Type B pancreatic cell (in vitro differentiated cells): Measurements from ENCODE around the gene IL1R2. TPM values are rescaled to one million over a fixed set of nuclear protein-coding genes. Genes with fewer than 3 reads are reported as not detected.

Experiments used
- DNase-seq: peaks from one replicate; pipeline ENCODE4 v3.0.0; 2021; ENCODE audit warnings: mixed read lengths; ENCODE audit not compliant: unreplicated experiment; ENCODE audit errors: extremely low spot score
- H3K27ac Mint-ChIP-seq: 2 replicates; pipeline ENCODE4 v1.8.0; 2021; ENCODE audit warnings: mild to moderate bottlenecking, mixed read lengths
- H3K27me3 Mint-ChIP-seq: 2 replicates; pipeline ENCODE4 v1.8.0; 2021; ENCODE audit warnings: mixed read lengths
- H3K36me3 Mint-ChIP-seq: 2 replicates; pipeline ENCODE4 v1.8.0; 2021; ENCODE audit warnings: mixed read lengths
- H3K4me1 Mint-ChIP-seq: one replicate; pipeline ENCODE4 v1.8.0; 2021; ENCODE audit warnings: mixed read lengths; ENCODE audit not compliant: unreplicated experiment
- H3K4me3 Mint-ChIP-seq: 2 replicates; pipeline ENCODE4 v1.8.0; 2021; ENCODE audit warnings: mild to moderate bottlenecking, mixed read lengths
- H3K9me3 Mint-ChIP-seq: 2 replicates; pipeline ENCODE4 v1.8.0; 2021; ENCODE audit warnings: mixed read lengths
- total RNA-seq: library from RNA; stranded (reverse); gene quantifications from 2 replicates; pipeline ENCODE4 v1.2.1, GENCODE V29; 2021; ENCODE audit warnings: low replicate concordance
- TF ChIP-seq, protein P1 (sequence below): fragments of 200-600 bp; sonication (generic); conservative IDR thresholded peaks from 2 replicates; pipeline ENCODE4 v1.5.0; 2021; ENCODE audit warnings: antibody characterized with exemption, mild to moderate bottlenecking

The IL1R2 gene
- total RNA-seq, 1 donor from 2014 or later = 0.48 TPM

- no peaks in the 10 kb centered on the region for H3K36me3 Mint-ChIP-seq
- no peak for DNase-seq
- no peak overlapping the region for H3K27ac Mint-ChIP-seq
These were observed 56.7 kb downstream of the IL1R2 start for GRCh38 chr2:102048465-102048864.

DNA sequence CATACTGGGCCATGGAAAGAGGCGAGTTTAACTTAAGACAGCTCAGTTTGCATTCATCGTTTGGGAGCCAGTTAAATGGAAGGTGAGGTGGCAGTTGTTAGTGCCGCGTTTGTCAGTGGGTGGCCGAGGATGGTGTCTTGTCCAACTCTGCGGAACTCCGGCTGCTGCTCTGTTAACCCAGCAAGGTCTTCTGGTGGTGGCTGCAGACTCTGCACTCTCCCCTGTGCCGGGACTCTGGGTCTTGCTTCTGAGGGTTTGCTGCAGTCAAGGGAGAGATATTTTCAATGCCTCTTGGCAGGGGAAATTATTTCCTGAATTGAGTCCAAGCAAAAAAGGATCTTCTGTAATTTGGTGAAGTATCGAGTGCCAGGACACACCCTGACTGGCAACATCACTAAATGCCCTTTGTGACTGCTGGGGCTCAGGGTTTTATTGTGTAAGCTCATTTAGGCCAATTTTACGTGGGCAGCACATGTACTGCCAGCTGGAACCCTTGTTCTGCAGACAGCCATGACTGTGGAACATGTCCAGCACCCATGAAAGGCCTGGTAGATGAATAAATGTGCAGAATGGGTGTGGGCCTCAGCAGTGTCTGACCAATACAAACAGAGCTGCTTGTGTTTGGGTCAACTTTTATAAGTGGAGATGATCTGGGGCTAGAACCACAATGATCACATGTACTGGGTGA lies 58.1 kb downstream of the IL1R2 start:
- Mint-ChIP-seq H3K9me3 (peaks cover 5% of the 10 kb centered on the region), H3K36me3 (no peaks in the 10 kb centered on the region), H3K4me3 (no peak overlapping the region), H3K27ac (no peak overlapping the region), H3K27me3 (no peaks in the 10 kb centered on the region), H3K4me1 (peaks cover 30% of the 10 kb centered on the region)
- TF ChIP-seq, protein P1, sequence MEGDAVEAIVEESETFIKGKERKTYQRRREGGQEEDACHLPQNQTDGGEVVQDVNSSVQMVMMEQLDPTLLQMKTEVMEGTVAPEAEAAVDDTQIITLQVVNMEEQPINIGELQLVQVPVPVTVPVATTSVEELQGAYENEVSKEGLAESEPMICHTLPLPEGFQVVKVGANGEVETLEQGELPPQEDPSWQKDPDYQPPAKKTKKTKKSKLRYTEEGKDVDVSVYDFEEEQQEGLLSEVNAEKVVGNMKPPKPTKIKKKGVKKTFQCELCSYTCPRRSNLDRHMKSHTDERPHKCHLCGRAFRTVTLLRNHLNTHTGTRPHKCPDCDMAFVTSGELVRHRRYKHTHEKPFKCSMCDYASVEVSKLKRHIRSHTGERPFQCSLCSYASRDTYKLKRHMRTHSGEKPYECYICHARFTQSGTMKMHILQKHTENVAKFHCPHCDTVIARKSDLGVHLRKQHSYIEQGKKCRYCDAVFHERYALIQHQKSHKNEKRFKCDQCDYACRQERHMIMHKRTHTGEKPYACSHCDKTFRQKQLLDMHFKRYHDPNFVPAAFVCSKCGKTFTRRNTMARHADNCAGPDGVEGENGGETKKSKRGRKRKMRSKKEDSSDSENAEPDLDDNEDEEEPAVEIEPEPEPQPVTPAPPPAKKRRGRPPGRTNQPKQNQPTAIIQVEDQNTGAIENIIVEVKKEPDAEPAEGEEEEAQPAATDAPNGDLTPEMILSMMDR = no peak
- DNase-seq = no peak

More at GRCh38 chr2:102048465-102048864, 56.7 kb downstream of the IL1R2 start:
- Mint-ChIP-seq H3K9me3 (peaks cover 5% of the 10 kb centered on the region), H3K4me3 (no peak overlapping the region), H3K27me3 (peaks cover 4% of the 10 kb centered on the region), H3K4me1 (peaks cover 30% of the 10 kb centered on the region)
- TF ChIP-seq, protein P1 = no peak

GRCh38 chr2:102050854-102051391 lies 59.2 kb downstream of the IL1R2 start:
- Mint-ChIP-seq H3K27me3 (no peaks in the 10 kb centered on the region), H3K36me3 (no peaks in the 10 kb centered on the region), H3K9me3 (peaks cover 5% of the 10 kb centered on the region), H3K27ac (no peak overlapping the region), H3K4me3 (no peak overlapping the region), H3K4me1 (peaks cover 30% of the 10 kb centered on the region)
- no peak for DNase-seq
- TF ChIP-seq, protein P1 = no peak

DNA sequence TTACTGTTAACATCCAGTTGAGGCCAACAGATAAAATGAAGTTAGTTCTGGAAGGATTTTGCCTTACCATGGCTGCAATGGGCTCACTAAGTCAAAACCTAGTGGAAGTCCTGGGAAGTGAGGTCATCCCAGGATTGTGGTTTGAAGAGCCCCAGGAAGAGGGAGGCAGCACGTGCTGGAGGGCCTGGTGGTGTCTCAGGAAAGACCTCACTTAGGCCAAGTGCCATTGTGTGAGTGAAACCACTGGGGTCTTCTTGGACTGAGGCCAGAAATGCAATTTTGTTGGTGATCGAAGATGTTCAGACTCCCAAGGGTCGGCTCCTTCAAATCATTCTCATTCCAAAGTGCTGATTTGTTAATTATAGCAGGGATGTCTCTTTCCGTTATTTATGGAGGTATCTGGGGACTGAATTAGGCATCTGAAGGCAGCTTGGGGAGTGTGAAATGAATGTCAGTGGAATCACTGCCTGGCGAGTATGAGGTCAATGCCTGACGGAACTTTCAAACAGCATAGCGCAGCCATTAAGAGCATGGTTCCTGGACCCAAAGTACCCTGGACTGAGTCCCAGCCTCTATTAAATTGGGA lies 60.0 kb downstream of the IL1R2 start:
- Mint-ChIP-seq H3K9me3 (peaks cover 5% of the 10 kb centered on the region), H3K36me3 (no peaks in the 10 kb centered on the region), H3K27me3 (no peaks in the 10 kb centered on the region), H3K4me3 (no peak overlapping the region), H3K4me1 (peaks cover 24% of the 10 kb centered on the region), H3K27ac (no peak overlapping the region)
- no peak for DNase-seq
- TF ChIP-seq, protein P1 = no peak

DNA sequence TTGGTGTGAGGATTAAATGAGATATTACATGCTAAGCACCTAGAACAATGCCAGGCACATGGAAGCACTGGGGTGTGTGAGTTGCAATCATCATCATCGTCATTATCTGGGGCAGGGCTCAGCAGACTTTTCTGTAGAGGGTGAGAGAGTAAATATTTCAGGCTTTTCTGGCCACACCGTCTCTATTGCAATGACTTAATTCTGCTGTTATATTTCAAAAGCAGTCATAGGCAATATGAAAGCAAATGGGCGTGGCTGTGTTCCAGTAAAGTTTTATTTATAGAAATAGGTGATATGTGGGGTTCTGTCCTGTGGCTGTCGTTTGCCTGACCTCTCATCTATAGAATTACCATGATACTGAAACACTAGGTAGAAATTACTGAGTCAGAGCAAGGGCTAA lies 60.6 kb downstream of the IL1R2 start:
- TF ChIP-seq, protein P1 = no peak
- no peak overlapping the region for H3K4me3 Mint-ChIP-seq
- DNase-seq = no peak
- H3K27ac Mint-ChIP-seq = no peak overlapping the region
- H3K4me1 Mint-ChIP-seq = peaks cover 25% of the 10 kb centered on the region
- H3K27me3 Mint-ChIP-seq = no peaks in the 10 kb centered on the region
- no peaks in the 10 kb centered on the region for H3K36me3 Mint-ChIP-seq
- H3K9me3 Mint-ChIP-seq = peaks cover 5% of the 10 kb centered on the region
